ENCODE results near the gene ARF3.

DNA sequence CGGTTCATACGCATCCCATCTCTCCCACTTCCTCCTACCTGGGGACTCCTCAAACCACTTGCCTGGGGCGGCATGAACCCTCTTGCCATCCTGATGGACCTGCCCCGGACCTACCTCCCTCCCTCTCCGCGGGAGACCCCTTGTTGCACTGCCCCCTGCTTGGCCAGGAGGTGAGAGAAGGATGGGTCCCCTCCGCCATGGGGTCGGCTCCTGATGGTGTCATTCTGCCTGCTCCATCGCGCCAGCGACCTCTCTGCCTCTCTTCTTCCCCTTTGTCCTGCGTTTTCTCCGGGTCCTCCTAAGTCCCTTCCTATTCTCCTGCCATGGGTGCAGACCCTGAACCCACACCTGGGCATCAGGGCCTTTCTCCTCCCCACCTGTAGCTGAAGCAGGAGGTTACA, 24.5 kb upstream of the ARF3 start:
- TF ChIP-seq POLR2AphosphoS5 (IDR thresholded peaks at IDR 0.05; ENCODE audit: low read depth, low read length) (no peak), POLR2A (IDR thresholded peaks at IDR 0.05; ENCODE audit: low read depth, low read length) (no peak)
